ENCODE results near the gene GABBR2. TPM values are rescaled to one million over a fixed set of nuclear protein-coding genes. Genes with fewer than 3 reads are reported as not detected.

GABBR2 gene
- total RNA-seq, 3 donors from 2014 or later, result not detected

DNA sequence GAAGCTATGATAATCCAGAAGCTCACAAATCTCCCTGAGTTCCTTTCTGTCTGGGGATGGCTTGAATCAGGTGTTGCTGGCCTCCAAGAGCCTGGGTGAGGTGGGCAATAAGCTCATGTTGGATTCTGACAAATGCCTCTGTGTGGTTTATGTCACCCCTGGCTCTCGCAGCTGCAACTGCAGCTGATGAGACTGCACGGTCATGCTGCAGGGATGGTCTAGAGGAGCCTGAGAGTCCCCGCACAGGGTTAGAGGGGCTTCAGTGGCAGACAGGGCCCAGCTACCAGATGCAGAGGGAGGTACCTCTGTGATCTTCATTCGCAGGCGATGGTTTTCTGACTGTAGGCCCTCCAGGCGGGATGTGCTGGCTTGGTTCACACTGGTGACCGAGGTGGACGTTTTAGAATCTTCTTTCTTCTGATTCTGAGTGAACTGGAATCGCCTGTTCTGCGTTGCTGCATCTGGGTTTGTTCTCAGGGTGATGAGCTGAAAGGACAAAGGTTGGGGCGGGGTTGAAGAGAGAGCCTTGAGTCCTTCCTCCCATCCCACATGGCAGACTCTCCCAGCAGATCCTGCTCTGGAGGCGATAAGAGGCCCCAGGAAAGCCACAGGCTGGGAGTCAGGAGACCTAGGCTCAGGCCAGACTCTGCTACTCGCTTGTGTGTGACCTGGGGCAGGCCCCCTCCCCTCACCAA, 405.6 kb downstream of the GABBR2 start:
- intact Hi-C loops (cut with DNase I; ENCODE audit: low total_unique reads), result no loop called here
- Histone ChIP-seq H3K4me3 (no peak overlapping the region), H3K27me3 (no peaks in the 10 kb centered on the region), H3K36me3 (no peaks in the 10 kb centered on the region), H3K4me1 (no peaks in the 10 kb centered on the region), H3K27ac (no peak overlapping the region), H3K9me3 (no peaks in the 10 kb centered on the region)
- DNase-seq (ENCODE audit: low spot score in 2 of 2), result no peak
- TF ChIP-seq POLR2A (IDR thresholded peaks at IDR 0.05), result no peak

DNA sequence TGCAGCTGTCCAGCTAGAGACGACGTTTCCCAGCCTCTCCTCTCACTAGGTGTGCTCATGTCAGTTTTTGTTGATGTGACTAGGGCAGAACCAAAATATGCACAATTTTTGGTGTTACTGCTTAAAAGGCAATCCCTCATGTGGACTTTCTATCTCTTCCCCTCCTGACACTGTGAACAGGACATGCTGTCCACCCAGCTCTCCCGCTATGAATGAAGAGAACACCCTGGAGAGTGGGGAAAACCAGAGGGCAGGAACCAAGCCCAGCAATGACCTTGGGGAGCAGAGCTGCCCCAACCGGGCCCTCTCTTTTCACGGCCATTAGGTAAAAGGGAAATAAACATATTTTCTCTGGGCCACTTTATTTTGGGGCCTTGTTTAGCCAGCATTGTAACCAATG, 406.6 kb downstream of the GABBR2 start:
- Histone ChIP-seq H3K36me3 (no peaks in the 10 kb centered on the region), H3K27ac (no peak overlapping the region), H3K27me3 (no peaks in the 10 kb centered on the region), H3K4me1 (no peaks in the 10 kb centered on the region), H3K4me3 (no peak overlapping the region), H3K9me3 (no peaks in the 10 kb centered on the region)
- no peak for DNase-seq (ENCODE audit: low spot score in 2 of 2)
- intact Hi-C loops (cut with DNase I; ENCODE audit: low total_unique reads), result no loop called here
- TF ChIP-seq POLR2AphosphoS5 (IDR thresholded peaks at IDR 0.05), result no peak
- no peak for TF ChIP-seq POLR2A (IDR thresholded peaks at IDR 0.05)
- TF ChIP-seq, protein P1, sequence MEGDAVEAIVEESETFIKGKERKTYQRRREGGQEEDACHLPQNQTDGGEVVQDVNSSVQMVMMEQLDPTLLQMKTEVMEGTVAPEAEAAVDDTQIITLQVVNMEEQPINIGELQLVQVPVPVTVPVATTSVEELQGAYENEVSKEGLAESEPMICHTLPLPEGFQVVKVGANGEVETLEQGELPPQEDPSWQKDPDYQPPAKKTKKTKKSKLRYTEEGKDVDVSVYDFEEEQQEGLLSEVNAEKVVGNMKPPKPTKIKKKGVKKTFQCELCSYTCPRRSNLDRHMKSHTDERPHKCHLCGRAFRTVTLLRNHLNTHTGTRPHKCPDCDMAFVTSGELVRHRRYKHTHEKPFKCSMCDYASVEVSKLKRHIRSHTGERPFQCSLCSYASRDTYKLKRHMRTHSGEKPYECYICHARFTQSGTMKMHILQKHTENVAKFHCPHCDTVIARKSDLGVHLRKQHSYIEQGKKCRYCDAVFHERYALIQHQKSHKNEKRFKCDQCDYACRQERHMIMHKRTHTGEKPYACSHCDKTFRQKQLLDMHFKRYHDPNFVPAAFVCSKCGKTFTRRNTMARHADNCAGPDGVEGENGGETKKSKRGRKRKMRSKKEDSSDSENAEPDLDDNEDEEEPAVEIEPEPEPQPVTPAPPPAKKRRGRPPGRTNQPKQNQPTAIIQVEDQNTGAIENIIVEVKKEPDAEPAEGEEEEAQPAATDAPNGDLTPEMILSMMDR (IDR thresholded peaks at IDR 0.05), result no peak

DNA sequence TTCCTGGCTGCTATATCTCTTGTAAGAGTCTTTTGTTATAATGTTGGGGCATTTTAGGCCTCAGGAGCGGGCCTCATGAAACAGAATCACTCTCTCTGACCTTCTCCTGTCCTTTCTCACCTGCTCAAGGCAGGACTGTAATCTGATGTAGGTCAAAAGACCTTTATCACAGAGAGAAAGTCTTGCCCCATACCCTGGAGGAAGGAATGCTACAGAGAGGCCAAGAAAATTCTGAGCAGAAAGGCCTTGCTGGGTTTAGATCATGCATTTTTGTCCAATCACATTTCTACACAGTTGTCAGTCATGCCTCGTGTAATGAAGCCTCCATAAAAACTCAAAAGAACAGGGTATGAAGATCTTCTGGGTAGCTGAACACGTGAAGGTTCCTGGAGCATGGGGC, 408.1 kb downstream of the GABBR2 start:
- intact Hi-C loops (cut with DNase I; ENCODE audit: low total_unique reads), result no loop called here
- Histone ChIP-seq H3K9me3 (no peaks in the 10 kb centered on the region), H3K36me3 (no peaks in the 10 kb centered on the region), H3K4me3 (no peak overlapping the region), H3K27me3 (no peaks in the 10 kb centered on the region), H3K27ac (no peak overlapping the region), H3K4me1 (no peaks in the 10 kb centered on the region)
- DNase-seq (ENCODE audit: low spot score in 2 of 2), result no peak
- TF ChIP-seq POLR2A (IDR thresholded peaks at IDR 0.05) (no peak), POLR2AphosphoS5 (IDR thresholded peaks at IDR 0.05) (no peak)
- TF ChIP-seq, protein P1 (IDR thresholded peaks at IDR 0.05), result no peak

DNA sequence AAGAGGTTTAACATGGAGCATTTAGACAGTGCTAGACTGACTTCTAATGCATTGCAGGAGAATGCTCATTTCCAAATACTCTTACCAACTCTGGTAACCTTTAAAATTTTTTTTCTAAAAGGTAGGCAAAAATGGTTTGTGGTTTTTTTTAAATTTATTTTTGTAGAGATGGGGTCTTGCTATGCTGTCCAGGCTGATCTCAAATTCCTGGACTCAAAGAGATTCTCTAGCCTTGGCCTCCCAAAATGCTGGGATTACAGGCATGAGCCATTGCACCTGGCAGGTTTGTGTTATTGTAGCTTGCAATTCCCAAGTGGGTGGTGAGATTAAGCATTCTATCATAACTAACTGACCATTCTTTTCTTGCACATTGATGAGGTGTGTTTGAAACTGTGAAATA, 410.3 kb downstream of the GABBR2 start:
- no peaks in the 10 kb centered on the region for H3K9me3 ChIP-seq
- no peak for DNase-seq (ENCODE audit: low spot score in 2 of 2)
- H3K27me3 ChIP-seq, result peaks cover 0 to 4% of the 10 kb centered on the region in 2 donors
- H3K4me3 ChIP-seq, result no peak overlapping the region
- intact Hi-C loops (cut with DNase I; ENCODE audit: low total_unique reads), result no loop called here
- H3K27ac ChIP-seq, result no peak overlapping the region
- no peaks in the 10 kb centered on the region for H3K4me1 ChIP-seq
- TF ChIP-seq, protein P1 (IDR thresholded peaks at IDR 0.05), result no peak
- TF ChIP-seq POLR2AphosphoS5 (IDR thresholded peaks at IDR 0.05), result no peak
- no peak for TF ChIP-seq POLR2A (IDR thresholded peaks at IDR 0.05)
- no peaks in the 10 kb centered on the region for H3K36me3 ChIP-seq

DNA sequence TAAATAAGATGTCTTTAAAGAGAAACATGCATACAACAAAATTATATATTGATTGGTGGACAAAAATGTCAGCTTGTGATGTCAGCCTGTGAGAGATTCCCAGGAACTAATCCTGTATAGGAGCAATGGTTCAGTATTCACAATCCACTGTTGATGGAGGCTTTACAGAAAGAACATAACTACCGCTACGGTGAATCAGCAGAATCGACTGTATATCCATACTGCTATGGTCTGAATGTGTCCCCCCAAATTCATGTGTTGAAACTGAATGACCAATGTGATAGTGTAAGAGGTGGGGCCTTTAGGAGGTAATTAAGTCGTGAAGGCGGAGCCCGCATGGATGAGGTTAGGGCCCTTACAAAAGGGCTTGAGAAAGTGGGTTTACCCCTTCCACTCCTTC, 412.9 kb downstream of the GABBR2 start:
- no peaks in the 10 kb centered on the region for H3K4me1 ChIP-seq
- no peak for DNase-seq (ENCODE audit: low spot score in 2 of 2)
- intact Hi-C loops (cut with DNase I; ENCODE audit: low total_unique reads), result no loop called here
- no peak for TF ChIP-seq POLR2A (IDR thresholded peaks at IDR 0.05)
- H3K27me3 ChIP-seq, result peaks cover 0 to 4% of the 10 kb centered on the region in 2 donors
- H3K4me3 ChIP-seq, result no peak overlapping the region
- no peaks in the 10 kb centered on the region for H3K36me3 ChIP-seq
- H3K27ac ChIP-seq, result no peak overlapping the region
- H3K9me3 ChIP-seq, result no peaks in the 10 kb centered on the region

DNA sequence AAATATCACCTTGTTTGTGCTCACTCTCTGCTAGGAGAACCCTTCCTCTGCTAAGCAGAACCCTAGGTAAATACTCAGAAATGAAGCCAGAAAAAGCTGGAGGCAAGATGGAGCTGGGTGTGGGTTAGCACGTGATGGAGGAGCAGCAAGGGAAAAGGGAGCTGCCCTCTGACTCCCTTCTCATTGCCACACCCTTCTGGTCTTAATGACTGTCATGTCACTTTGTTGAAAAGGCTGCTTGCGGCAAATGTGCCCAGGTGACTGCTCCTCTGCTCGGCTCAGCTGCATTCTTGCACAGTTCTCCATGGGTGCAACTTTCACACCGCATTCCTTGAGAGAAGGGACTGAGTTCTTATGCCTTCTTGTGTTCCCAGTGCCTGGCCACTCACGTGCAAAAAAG, 416.9 kb downstream of the GABBR2 start:
- no peaks in the 10 kb centered on the region for H3K36me3 ChIP-seq
- TF ChIP-seq, protein P1 (IDR thresholded peaks at IDR 0.05), result no peak
- TF ChIP-seq POLR2AphosphoS5 (IDR thresholded peaks at IDR 0.05) (no peak), POLR2A (IDR thresholded peaks at IDR 0.05) (no peak)
- no peak overlapping the region for H3K27ac ChIP-seq
- no peak for DNase-seq (ENCODE audit: low spot score in 2 of 2)
- H3K9me3 ChIP-seq, result no peaks in the 10 kb centered on the region
- no peaks in the 10 kb centered on the region for H3K4me1 ChIP-seq
- intact Hi-C loops (cut with DNase I; ENCODE audit: low total_unique reads), result no loop called here
- no peak overlapping the region for H3K4me3 ChIP-seq
- peaks cover 0 to 4% of the 10 kb centered on the region in 2 donors for H3K27me3 ChIP-seq

All from breast epithelium (tissue), 4 donors.